ENCODE results near the gene SLC22A23.

Gene SLC22A23

DNA sequence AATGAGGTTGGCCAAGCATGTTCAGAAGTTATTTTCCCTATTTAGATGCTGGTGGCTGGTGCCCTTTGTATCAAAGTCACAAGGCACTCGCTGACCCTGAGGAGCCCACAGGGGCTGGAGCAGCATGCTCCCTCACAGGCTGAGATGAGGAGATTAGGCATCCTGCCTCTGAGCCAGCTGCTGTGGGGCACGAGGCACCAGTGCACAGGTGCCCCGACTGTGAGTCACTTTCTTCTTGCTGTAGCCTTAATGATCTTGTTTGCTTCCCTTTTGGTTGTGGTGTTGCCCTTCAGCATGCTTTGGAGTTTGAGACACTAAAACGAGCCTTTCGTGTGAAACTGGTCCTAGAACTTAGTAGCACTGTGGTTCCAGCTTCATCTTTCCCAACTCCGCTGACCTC, 193.8 kb downstream of the SLC22A23 start:
- TF ChIP-seq, protein P1, sequence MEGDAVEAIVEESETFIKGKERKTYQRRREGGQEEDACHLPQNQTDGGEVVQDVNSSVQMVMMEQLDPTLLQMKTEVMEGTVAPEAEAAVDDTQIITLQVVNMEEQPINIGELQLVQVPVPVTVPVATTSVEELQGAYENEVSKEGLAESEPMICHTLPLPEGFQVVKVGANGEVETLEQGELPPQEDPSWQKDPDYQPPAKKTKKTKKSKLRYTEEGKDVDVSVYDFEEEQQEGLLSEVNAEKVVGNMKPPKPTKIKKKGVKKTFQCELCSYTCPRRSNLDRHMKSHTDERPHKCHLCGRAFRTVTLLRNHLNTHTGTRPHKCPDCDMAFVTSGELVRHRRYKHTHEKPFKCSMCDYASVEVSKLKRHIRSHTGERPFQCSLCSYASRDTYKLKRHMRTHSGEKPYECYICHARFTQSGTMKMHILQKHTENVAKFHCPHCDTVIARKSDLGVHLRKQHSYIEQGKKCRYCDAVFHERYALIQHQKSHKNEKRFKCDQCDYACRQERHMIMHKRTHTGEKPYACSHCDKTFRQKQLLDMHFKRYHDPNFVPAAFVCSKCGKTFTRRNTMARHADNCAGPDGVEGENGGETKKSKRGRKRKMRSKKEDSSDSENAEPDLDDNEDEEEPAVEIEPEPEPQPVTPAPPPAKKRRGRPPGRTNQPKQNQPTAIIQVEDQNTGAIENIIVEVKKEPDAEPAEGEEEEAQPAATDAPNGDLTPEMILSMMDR (conservative IDR thresholded peaks at IDR 0.05; ENCODE audit: low read depth, low read length) = no peak
- DNase-seq (ENCODE audit: low read depth) = peak; percentile 57
- no peak overlapping the region for H3K4me3 ChIP-seq (ENCODE audit: low read length)

DNA sequence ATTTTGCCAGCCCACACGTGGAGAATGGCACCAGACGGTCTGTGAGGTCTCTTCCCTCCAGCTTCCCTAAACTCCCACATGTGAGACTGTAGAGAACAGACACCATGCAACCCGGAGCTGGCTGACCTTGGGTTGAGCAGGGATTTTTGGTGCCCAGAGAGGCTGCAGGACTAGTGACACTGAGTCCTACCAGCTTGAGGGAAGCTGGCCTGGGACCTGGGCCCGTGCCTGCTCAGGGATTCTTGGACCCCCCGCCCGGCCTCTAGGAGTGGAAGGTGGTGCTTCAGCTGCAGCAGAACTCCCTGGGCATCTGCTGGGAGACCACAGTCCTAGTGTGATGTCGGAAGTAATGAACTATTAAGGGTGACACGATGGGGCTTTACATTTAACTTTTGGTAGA, 194.9 kb downstream of the SLC22A23 start:
- TF ChIP-seq, protein P1 (conservative IDR thresholded peaks at IDR 0.05; ENCODE audit: low read depth, low read length) = no peak
- H3K4me3 ChIP-seq (ENCODE audit: low read length) = no peak overlapping the region
- DNase-seq (ENCODE audit: low read depth) = no peak

DNA sequence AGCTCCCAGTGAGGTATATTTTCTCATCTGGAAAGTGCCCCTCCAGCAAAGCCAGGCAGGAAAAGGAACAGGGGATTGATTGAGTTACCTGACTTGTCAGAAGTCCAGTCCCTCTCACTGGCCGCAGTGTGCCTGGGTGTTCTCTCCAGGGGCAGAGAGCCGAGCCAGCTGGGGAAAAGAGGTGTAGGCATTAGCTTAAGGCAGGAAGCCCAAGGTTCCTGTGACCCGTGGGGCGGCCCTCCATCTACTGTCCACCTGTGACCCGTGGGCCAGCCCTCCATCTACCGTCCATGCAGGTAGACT, 195.4 kb downstream of the SLC22A23 start:
- H3K4me3 ChIP-seq (ENCODE audit: low read length) = no peak overlapping the region
- DNase-seq (ENCODE audit: low read depth) = no peak
- TF ChIP-seq, protein P1 (conservative IDR thresholded peaks at IDR 0.05; ENCODE audit: low read depth, low read length) = no peak

DNA sequence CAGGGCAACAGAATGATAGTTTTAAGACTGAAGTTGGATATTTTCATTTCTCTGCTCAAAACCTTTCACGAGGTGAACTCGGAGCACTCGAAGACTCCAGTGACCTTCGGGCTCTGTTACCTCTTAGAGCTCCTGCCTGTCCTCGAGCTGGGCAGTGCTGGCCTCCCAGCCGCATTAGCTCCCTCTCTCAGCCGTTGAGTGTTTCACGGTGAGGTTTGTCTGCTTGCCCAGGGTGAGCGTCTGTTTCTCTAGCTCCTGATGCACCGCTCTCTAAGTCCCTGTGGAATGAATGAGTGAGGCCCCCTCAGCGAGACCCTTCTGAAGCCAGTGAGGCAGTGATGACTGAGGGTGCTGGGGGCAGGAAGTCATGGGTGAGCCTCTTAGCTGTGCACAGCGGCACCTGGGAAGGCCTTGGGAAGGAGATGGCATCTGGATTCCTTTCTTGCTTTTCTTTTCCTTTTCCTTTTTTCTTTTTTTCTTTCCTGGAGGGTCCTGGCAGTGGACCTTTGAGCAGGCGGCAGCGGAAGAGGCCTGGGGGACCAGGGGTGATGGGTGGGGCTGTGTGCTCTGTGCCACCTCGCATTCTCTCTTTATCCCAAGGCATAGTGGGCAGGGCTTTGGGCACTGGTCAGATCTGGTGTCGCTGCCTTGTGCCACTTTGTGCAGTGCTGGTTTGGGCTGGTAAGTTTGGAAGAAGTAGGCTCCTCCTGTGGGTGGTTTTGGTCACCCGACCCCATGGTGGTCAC, 195.9 kb downstream of the SLC22A23 start:
- peak overlapping the region; percentile 21 for H3K4me3 ChIP-seq (ENCODE audit: low read length)
- TF ChIP-seq, protein P1 (conservative IDR thresholded peaks at IDR 0.05; ENCODE audit: low read depth, low read length) = no peak
- DNase-seq (ENCODE audit: low read depth) = no peak

DNA sequence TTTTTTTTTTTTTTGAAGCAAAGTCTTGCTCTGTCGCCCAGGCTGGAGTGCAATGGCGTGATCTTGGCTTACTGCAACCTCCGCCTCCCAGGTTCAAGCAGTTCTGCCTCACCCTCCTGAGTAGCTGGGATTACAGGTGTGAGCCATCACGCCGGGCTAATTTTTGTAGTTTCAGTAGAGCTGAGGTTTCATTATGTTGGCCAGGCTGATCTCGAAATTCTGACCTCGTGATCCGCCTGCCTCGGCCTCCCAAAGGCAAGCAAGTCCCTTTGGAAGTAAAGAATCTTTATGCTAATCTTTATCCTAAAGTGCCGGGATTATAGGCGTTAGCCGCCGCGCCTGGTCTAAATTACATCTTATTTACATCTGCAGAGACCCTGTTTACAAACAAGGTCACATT, 196.6 kb downstream of the SLC22A23 start:
- peak overlapping the region; percentile 21 for H3K4me3 ChIP-seq (ENCODE audit: low read length)
- TF ChIP-seq, protein P1 (conservative IDR thresholded peaks at IDR 0.05; ENCODE audit: low read depth, low read length) = no peak
- no peak for DNase-seq (ENCODE audit: low read depth)

DNA sequence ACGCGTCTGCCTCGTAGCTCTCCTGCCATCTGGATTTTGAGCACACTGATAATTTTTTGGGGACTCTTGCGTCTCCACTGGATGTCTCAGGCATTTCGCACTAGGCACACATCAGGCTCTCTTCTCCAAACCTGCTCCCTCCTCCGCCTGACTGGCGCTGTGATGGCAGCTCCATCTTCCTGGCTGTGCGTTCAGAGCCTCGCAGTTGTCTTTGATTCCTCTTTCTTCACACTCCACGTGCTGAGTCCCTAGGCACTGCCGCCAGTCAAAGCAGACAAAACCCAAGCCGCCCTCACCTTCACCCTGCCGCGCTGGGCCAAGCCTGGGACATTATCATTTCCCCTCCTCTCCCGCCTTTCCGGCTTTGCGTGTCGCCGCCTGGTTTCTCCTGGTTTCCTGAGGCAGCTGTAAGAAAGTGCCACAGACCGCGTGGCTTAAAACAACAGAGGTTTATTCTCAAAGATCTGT, 197.3 kb downstream of the SLC22A23 start:
- TF ChIP-seq, protein P1 (conservative IDR thresholded peaks at IDR 0.05; ENCODE audit: low read depth, low read length) = no peak
- peak overlapping the region; percentile 67 for H3K4me3 ChIP-seq (ENCODE audit: low read length)
- no peak for DNase-seq (ENCODE audit: low read depth)

All from retinal pigment epithelial cell (primary cell).